Neutrophil (primary cell): ENCODE measurements around the gene POMP.

ENCODE experiments used
- H3K27ac ChIP-seq: fragments of 200-600 bp; sonication (generic); 2 replicates; pipeline ENCODE4 v1.5.1; 2016; ENCODE audit warnings: mild to moderate bottlenecking, moderate library complexity
- H3K27me3 ChIP-seq: fragments of 200-600 bp; sonication (generic); 2 replicates; pipeline ENCODE4 v1.6.0; 2016; ENCODE audit warnings: mild to moderate bottlenecking
- H3K36me3 ChIP-seq: fragments of 200-600 bp; sonication (generic); 2 replicates; pipeline ENCODE4 v1.5.1; 2017
- H3K4me1 ChIP-seq, 2 experiments: fragments of 200-600 bp in 1 of 2; sonication (generic) in 1 of 2; 1 replicate in 1 of 2; 2 replicates in 1 of 2; pipeline versions ENCODE4 v1.5.1 to v1.6.1; 2013 to 2016; ENCODE audit warnings: low read depth in 1 of 2, low read length in 1 of 2, mild to moderate bottlenecking in 1 of 2, moderate library complexity in 1 of 2; ENCODE audit not compliant: control insufficient read depth in 1 of 2, insufficient read depth in 1 of 2
- H3K4me3 ChIP-seq, 2 experiments: fragments of 200-600 bp in 1 of 2; sonication (generic) in 1 of 2; 1 replicate in 1 of 2; 2 replicates in 1 of 2; pipeline ENCODE4 v1.5.1; 2013 to 2016; ENCODE audit warnings: low read depth in 1 of 2, low read length in 1 of 2, mild to moderate bottlenecking in 1 of 2, moderate library complexity in 1 of 2
- H3K9me3 ChIP-seq: fragments of 200-600 bp; sonication (generic); 2 replicates; pipeline ENCODE4 v1.5.1; 2016
- CTCF ChIP-seq: fragments of 200-600 bp; sonication (generic); IDR thresholded peaks from 2 replicates; pipeline ENCODE4 v1.5.1; 2016; ENCODE audit warnings: antibody characterized with exemption

The POMP gene

GRCh38 chr13:28707629-28708427 lies 48.9 kb downstream of the POMP start:
- no peak overlapping the region for H3K4me3 ChIP-seq
- TF ChIP-seq CTCF = no peak
- H3K4me1 ChIP-seq = no peaks in the 10 kb centered on the region
- no peaks in the 10 kb centered on the region for H3K27me3 ChIP-seq
- H3K36me3 ChIP-seq = peaks cover 5% of the 10 kb centered on the region
- no peak overlapping the region for H3K27ac ChIP-seq
- H3K9me3 ChIP-seq = no peaks in the 10 kb centered on the region

GRCh38 chr13:28710161-28710560 lies 51.2 kb downstream of the POMP start:
- no peak for TF ChIP-seq CTCF
- Histone ChIP-seq H3K4me1 (no peaks in the 10 kb centered on the region), H3K4me3 (no peak overlapping the region), H3K27ac (no peak overlapping the region), H3K9me3 (no peaks in the 10 kb centered on the region), H3K27me3 (no peaks in the 10 kb centered on the region), H3K36me3 (peaks cover 5% of the 10 kb centered on the region)

- Histone ChIP-seq H3K4me3 (no peak overlapping the region), H3K4me1 (peaks cover 12 to 23% of the 10 kb centered on the region in 2 experiments), H3K36me3 (peaks cover 5% of the 10 kb centered on the region), H3K27ac (no peak overlapping the region), H3K9me3 (no peaks in the 10 kb centered on the region), H3K27me3 (no peaks in the 10 kb centered on the region)
- no peak for TF ChIP-seq CTCF
Measured at GRCh38 chr13:28714651-28715050, 55.7 kb downstream of the POMP start.

- Histone ChIP-seq H3K27ac (no peak overlapping the region), H3K9me3 (no peaks in the 10 kb centered on the region), H3K36me3 (no peaks in the 10 kb centered on the region), H3K27me3 (no peaks in the 10 kb centered on the region), H3K4me1 (peaks cover 12 to 23% of the 10 kb centered on the region in 2 experiments), H3K4me3 (no peak overlapping the region)
- TF ChIP-seq CTCF = no peak
Measured at GRCh38 chr13:28716511-28716910, 57.6 kb downstream of the POMP start.

GRCh38 chr13:28717170-28717569 lies 58.2 kb downstream of the POMP start:
- H3K4me3 ChIP-seq = no peak overlapping the region
- H3K9me3 ChIP-seq = no peaks in the 10 kb centered on the region
- H3K36me3 ChIP-seq = no peaks in the 10 kb centered on the region
- H3K4me1 ChIP-seq = peaks cover 12 to 23% of the 10 kb centered on the region in 2 experiments
- H3K27me3 ChIP-seq = peaks cover 1% of the 10 kb centered on the region
- no peak overlapping the region for H3K27ac ChIP-seq
- no peak for TF ChIP-seq CTCF
